Panc1 (cell line): ENCODE data around the gene ABCG1. TPM values are rescaled to one million over a fixed set of nuclear protein-coding genes. Genes with fewer than 3 reads are reported as not detected.

ENCODE experiments used
- ATAC-seq: fragments of 200-7000 bp; cut with Tn5 transposase; 2 replicates; pipeline ENCODE4 v1.9.1; 2020; ENCODE audit warnings: mild to moderate bottlenecking, moderate library complexity
- BruUV-seq: library from RNA; stranded (reverse); fragments of 400-500 nt; replicated peaks from 2 replicates; lab custom pipeline; 2021; lab: Mats Ljungman, UMichigan
- CTCF ChIA-PET: fragments of 300-600 bp; sonication (Branson Sonifier 250); formaldehyde crosslinking; loops from one replicate; lab custom pipeline; 2022; ENCODE audit warnings: antibody characterized with exemption; lab: Charles Lee
- POLR2A ChIA-PET: fragments of 300-600 bp; sonication (Branson Sonifier 250); formaldehyde crosslinking; loops from one replicate; lab custom pipeline; 2022; ENCODE audit warnings: antibody characterized with exemption; lab: Charles Lee
- DNase-seq: peaks from one replicate; pipeline ENCODE4 v3.0.0-alpha.2; 2010; ENCODE audit warnings: low read depth, low spot score
- H3K27ac ChIP-seq: 2 replicates; pipeline ENCODE4 v1.5.1; 2011; ENCODE audit warnings: mild to moderate bottlenecking, low read length, inconsistent platforms
- H3K27me3 ChIP-seq: fragments of 200-500 bp; sonication (Bioruptor generic); 2 replicates; pipeline ENCODE4 v1.6.0; 2014; ENCODE audit warnings: low read length, inconsistent platforms; ENCODE audit not compliant: control insufficient read depth, insufficient read depth
- H3K36me3 ChIP-seq: fragments of 200-500 bp; sonication (Bioruptor generic); 2 replicates; pipeline ENCODE4 v1.5.1; 2014; ENCODE audit warnings: inconsistent platforms, mild to moderate bottlenecking, low read length, moderate library complexity; ENCODE audit not compliant: control insufficient read depth, insufficient read depth
- H3K4me1 ChIP-seq: 2 replicates; pipeline ENCODE4 v1.5.1; 2011; ENCODE audit warnings: inconsistent platforms, mild to moderate bottlenecking, low read length, moderate library complexity; ENCODE audit not compliant: control insufficient read depth, insufficient read depth
- H3K4me3 ChIP-seq, 2 experiments: 2 replicates each; pipeline ENCODE4 v1.5.1; 2011 to 2012; ENCODE audit warnings: low read depth in 2 of 2, low read length in 2 of 2, mild to moderate bottlenecking in 2 of 2, inconsistent platforms in 1 of 2, moderate library complexity in 1 of 2
- H3K9me3 ChIP-seq: fragments of 200-500 bp; sonication (Bioruptor generic); 2 replicates; pipeline ENCODE4 v1.5.1; 2014; ENCODE audit warnings: low read depth, mild to moderate bottlenecking, inconsistent platforms, low read length, moderate library complexity; ENCODE audit not compliant: control insufficient read depth, insufficient read depth
- POLR2AphosphoS5 ChIP-seq: IDR thresholded peaks from 2 replicates; pipeline ENCODE4 v1.6.1; 2012; ENCODE audit warnings: mild to moderate bottlenecking, low read depth, low read length, moderate library complexity
- REST ChIP-seq, 2 experiments: IDR thresholded peaks; 2 replicates each; pipeline ENCODE4 v1.6.1; 2011 to 2012; ENCODE audit warnings: low read depth in 2 of 2, control low read depth in 1 of 2, low read length in 1 of 2, mild to moderate bottlenecking in 1 of 2, moderate library complexity in 1 of 2; ENCODE audit not compliant: insufficient read depth in 1 of 2
- SIN3A ChIP-seq: IDR thresholded peaks from 2 replicates; pipeline ENCODE4 v1.6.1; 2012; ENCODE audit warnings: low read depth, mild to moderate bottlenecking, low read length, moderate library complexity, borderline replicate concordance; ENCODE audit not compliant: insufficient read depth
- TCF7L2 ChIP-seq: IDR thresholded peaks from 2 replicates; pipeline ENCODE4 v1.6.1; 2011; ENCODE audit warnings: mild to moderate bottlenecking, low read depth, low read length, inconsistent platforms
- in situ Hi-C: cut with HindIII; loops from 2 replicates; pipeline ENCODE4 v1.10.0; 2016; ENCODE audit warnings: low sequenced_read_pairs, low pct_unique_long_range_greater_than_20kb
- intact Hi-C: fragments of 100-400 bp; cut with micrococcal nuclease; formaldehyde crosslinking; loops from one replicate; pipeline ENCODE4 v1.10.0; 2022; ENCODE audit not compliant: unreplicated experiment
- total RNA-seq: library from RNA; stranded (reverse); gene quantifications from one replicate; pipeline ENCODE4 v1.2.1, GENCODE V29; 2021; ENCODE audit not compliant: unreplicated experiment
- TF ChIP-seq, protein P1 (sequence below): fragments of 450-650 bp; IDR thresholded peaks from 2 replicates; pipeline ENCODE4 v1.5.1; 2017; ENCODE audit warnings: mild to moderate bottlenecking

Gene ABCG1
- total RNA-seq, 1 experiment from 2014 or later = 0.80 TPM

GRCh38 chr21:42260121-42260520 is 41.2 kb downstream of the ABCG1 start:
- POLR2A ChIA-PET = no interaction called here
- H3K4me1 ChIP-seq = no peaks in the 10 kb centered on the region; the same call in 1 of the 2 replicates
- CTCF ChIA-PET = no interaction called here
- no peak overlapping the region for H3K27ac ChIP-seq
- no peak for TF ChIP-seq POLR2AphosphoS5
- no peak for TF ChIP-seq REST (IDR thresholded peaks at IDR 0.05; ENCODE audit: insufficient read depth in 1 of 2, low read depth in 2 of 2, low read length in 1 of 2)
- no peak for TF ChIP-seq SIN3A
- TF ChIP-seq, protein P1, sequence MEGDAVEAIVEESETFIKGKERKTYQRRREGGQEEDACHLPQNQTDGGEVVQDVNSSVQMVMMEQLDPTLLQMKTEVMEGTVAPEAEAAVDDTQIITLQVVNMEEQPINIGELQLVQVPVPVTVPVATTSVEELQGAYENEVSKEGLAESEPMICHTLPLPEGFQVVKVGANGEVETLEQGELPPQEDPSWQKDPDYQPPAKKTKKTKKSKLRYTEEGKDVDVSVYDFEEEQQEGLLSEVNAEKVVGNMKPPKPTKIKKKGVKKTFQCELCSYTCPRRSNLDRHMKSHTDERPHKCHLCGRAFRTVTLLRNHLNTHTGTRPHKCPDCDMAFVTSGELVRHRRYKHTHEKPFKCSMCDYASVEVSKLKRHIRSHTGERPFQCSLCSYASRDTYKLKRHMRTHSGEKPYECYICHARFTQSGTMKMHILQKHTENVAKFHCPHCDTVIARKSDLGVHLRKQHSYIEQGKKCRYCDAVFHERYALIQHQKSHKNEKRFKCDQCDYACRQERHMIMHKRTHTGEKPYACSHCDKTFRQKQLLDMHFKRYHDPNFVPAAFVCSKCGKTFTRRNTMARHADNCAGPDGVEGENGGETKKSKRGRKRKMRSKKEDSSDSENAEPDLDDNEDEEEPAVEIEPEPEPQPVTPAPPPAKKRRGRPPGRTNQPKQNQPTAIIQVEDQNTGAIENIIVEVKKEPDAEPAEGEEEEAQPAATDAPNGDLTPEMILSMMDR = no peak
- no peak for TF ChIP-seq TCF7L2
- ATAC-seq (no peak), DNase-seq (no peak)
- no TSS peak for BruUV-seq
- H3K9me3 ChIP-seq = no peaks in the 10 kb centered on the region
- no peak overlapping the region for H3K4me3 ChIP-seq
- H3K36me3 ChIP-seq = no peaks in the 10 kb centered on the region
- intact Hi-C loops (no loop called here), in situ Hi-C loops (no loop called here)
- H3K27me3 ChIP-seq = no peaks in the 10 kb centered on the region

DNA sequence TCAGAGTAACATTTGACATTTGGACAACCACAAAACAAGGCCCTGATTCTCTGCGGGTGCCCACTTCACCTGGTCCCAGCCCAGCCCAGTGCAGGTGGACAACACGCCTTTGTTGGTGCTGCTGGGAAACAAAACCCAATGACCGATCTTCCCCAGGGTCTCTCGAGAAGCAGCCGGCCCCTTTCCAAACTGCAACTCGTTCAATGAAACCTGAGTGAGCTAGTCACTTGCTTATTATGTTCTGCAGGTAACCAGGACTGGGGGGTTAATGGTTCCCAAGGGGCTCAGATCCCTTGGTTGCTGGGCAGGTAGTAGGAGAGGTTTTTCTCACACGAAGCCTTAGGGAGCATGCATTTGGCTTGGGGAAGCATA is 42.9 kb downstream of the ABCG1 start:
- ATAC-seq = no peak
- H3K4me3 ChIP-seq = no peak overlapping the region
- H3K4me1 ChIP-seq = no peaks in the 10 kb centered on the region; the same call in 1 of the 2 replicates
- intact Hi-C loops = no loop called here
- H3K27me3 ChIP-seq = no peaks in the 10 kb centered on the region
- ChIA-PET POLR2A (no interaction called here), CTCF (interaction anchor here (0.6 kb wide), 1 partner anchor 121 kb away, joined by 4 read pairs; no protein-coding TSS in a partner anchor)
- no peak overlapping the region for H3K27ac ChIP-seq
- TF ChIP-seq POLR2AphosphoS5 = no peak
- no peak for TF ChIP-seq REST (IDR thresholded peaks at IDR 0.05; ENCODE audit: insufficient read depth in 1 of 2, low read depth in 2 of 2, low read length in 1 of 2)
- TF ChIP-seq SIN3A = no peak
- no peak for TF ChIP-seq TCF7L2
- no peak for DNase-seq
- in situ Hi-C loops = no loop called here
- BruUV-seq = no TSS peak
- no peaks in the 10 kb centered on the region for H3K9me3 ChIP-seq
- H3K36me3 ChIP-seq = no peaks in the 10 kb centered on the region
